Endodermal cell (in vitro differentiated cells): Measurements from ENCODE around the gene FAM98C. TPM values are rescaled to one million over a fixed set of nuclear protein-coding genes. Genes with fewer than 3 reads are reported as not detected.

Experiments used
- DNase-seq: peaks from one replicate; pipeline ENCODE4 v3.0.0-alpha.2; 2017
- H3K27ac ChIP-seq: 2 replicates; pipeline ENCODE4 v1.5.1; 2013; ENCODE audit warnings: mild to moderate bottlenecking, low read depth, low read length, moderate library complexity
- H3K27me3 ChIP-seq: 2 replicates; pipeline ENCODE4 v1.6.1; 2013; ENCODE audit warnings: mild to moderate bottlenecking, low read length, moderate library complexity; ENCODE audit not compliant: insufficient read depth, control insufficient read depth, poor library complexity, severe bottlenecking
- H3K36me3 ChIP-seq: 2 replicates; pipeline ENCODE4 v1.7.0; 2013; ENCODE audit warnings: mild to moderate bottlenecking, low read length, moderate library complexity; ENCODE audit not compliant: control insufficient read depth, insufficient read depth
- H3K4me1 ChIP-seq: one replicate; pipeline ENCODE4 v1.7.0; 2013; ENCODE audit warnings: low read length; ENCODE audit not compliant: control insufficient read depth, insufficient read depth
- H3K4me3 ChIP-seq: 2 replicates; pipeline ENCODE4 v1.5.1; 2013; ENCODE audit warnings: mild to moderate bottlenecking, low read length, moderate library complexity
- H3K9ac ChIP-seq: 2 replicates; pipeline ENCODE4 v1.6.1; 2013; ENCODE audit warnings: mild to moderate bottlenecking, low read length, moderate library complexity; ENCODE audit not compliant: poor library complexity, severe bottlenecking; ENCODE audit errors: extremely low read depth
- H3K9me3 ChIP-seq: 2 replicates; pipeline ENCODE4 v1.6.1; 2013; ENCODE audit warnings: mild to moderate bottlenecking, low read length, moderate library complexity; ENCODE audit not compliant: control insufficient read depth
- H3K27ac Mint-ChIP-seq: 2 replicates; pipeline ENCODE4 v1.8.0; 2020; ENCODE audit warnings: mixed read lengths
- H3K27me3 Mint-ChIP-seq: 2 replicates; pipeline ENCODE4 v1.8.0; 2021; ENCODE audit warnings: mild to moderate bottlenecking, mixed read lengths; ENCODE audit not compliant: insufficient read depth
- H3K36me3 Mint-ChIP-seq: 2 replicates; pipeline ENCODE4 v1.8.0; 2020; ENCODE audit warnings: low read depth, mixed read lengths
- H3K4me1 Mint-ChIP-seq: 2 replicates; pipeline ENCODE4 v1.8.0; 2020; ENCODE audit warnings: mixed read lengths
- H3K4me3 Mint-ChIP-seq: 2 replicates; pipeline ENCODE4 v1.8.0; 2020; ENCODE audit warnings: mild to moderate bottlenecking, moderate library complexity, mixed read lengths
- H3K9me3 Mint-ChIP-seq: 2 replicates; pipeline ENCODE4 v1.8.0; 2020; ENCODE audit warnings: mild to moderate bottlenecking, mixed read lengths
- WGBS, 2 experiments: methylation state at CpG; one replicate each; pipeline versions ENCODE4 v1.1.5 to v1.1.7; 2013; ENCODE audit warnings: missing lambda C conversion rate in 2 of 2, mixed read lengths in 1 of 2; ENCODE audit not compliant: insufficient coverage in 1 of 2, insufficient read length in 1 of 2; 5-methylcytosine and 5-hydroxymethylcytosine counted together
- total RNA-seq, 2 donors: library from RNA; stranded (reverse); fragmentation: NEBNext Ultra II Directional in 1 of 2; extraction: Animal tissue kit (Norgen Biotek cat#: 25700) in 1 of 2; gene quantifications; 2 replicates in 1 of 2; 3 replicates in 1 of 2; pipeline ENCODE4 v1.2.1, GENCODE V29; 2021
- TF ChIP-seq, protein P1 (sequence below): fragments of 200-600 bp; sonication (generic); conservative IDR thresholded peaks from 2 replicates; pipeline ENCODE4 v1.5.0; 2021; ENCODE audit warnings: antibody characterized with exemption, mild to moderate bottlenecking

Gene FAM98C
- total RNA-seq, 2 donors from 2014 or later, result 8.6 to 13.7 TPM

DNA sequence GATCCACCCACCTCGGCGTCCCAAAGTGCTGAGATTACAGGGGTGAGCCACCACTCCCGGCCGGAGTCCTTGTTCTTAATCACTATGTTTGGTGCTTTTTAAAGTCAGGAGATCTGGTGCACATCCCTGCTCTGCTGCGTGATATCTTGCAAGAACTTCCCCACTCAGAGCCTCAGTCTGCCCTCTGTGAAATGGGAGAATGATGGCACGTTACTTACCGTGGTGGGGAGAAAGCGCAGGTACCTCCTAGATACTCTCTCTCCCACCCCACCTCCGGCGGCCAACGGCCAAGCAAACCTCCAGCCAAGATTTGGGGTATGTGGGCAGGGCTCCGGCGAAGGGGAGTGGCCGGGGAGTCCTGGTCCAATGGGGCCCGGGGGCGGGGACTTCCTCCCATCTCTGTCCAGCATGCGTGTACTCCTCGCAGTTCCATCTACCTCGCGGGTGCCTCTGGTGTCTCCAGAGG is 30.4 kb downstream of the FAM98C start, which contains the start of gene RYR1:
Gene RYR1 (plus strand): TSS at position 424 of the 466 bp plus-strand sequence. CDS start 139 bp downstream, outside the sequence.
- Mint-ChIP-seq H3K9me3 (no peaks in the 10 kb centered on the region), H3K27me3 (peaks cover 13% of the 10 kb centered on the region), H3K4me1 (peaks cover 4% of the 10 kb centered on the region), H3K36me3 (no peaks in the 10 kb centered on the region), H3K4me3 (peak within 1 kb of the TSS; percentile 41), H3K27ac (no peak within 1 kb of the TSS)
- Histone ChIP-seq H3K4me1 (no peaks in the 10 kb centered on the region), H3K27ac (no peak within 1 kb of the TSS), H3K4me3 (no peak within 1 kb of the TSS), H3K27me3 (peaks cover 10% of the 10 kb centered on the region), H3K36me3 (no peaks in the 10 kb centered on the region), H3K9ac (no peak within 1 kb of the TSS), H3K9me3 (no peaks in the 10 kb centered on the region)
- DNase-seq, result peak; percentile 96
- TF ChIP-seq, protein P1, sequence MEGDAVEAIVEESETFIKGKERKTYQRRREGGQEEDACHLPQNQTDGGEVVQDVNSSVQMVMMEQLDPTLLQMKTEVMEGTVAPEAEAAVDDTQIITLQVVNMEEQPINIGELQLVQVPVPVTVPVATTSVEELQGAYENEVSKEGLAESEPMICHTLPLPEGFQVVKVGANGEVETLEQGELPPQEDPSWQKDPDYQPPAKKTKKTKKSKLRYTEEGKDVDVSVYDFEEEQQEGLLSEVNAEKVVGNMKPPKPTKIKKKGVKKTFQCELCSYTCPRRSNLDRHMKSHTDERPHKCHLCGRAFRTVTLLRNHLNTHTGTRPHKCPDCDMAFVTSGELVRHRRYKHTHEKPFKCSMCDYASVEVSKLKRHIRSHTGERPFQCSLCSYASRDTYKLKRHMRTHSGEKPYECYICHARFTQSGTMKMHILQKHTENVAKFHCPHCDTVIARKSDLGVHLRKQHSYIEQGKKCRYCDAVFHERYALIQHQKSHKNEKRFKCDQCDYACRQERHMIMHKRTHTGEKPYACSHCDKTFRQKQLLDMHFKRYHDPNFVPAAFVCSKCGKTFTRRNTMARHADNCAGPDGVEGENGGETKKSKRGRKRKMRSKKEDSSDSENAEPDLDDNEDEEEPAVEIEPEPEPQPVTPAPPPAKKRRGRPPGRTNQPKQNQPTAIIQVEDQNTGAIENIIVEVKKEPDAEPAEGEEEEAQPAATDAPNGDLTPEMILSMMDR, result no peak
- 25 to 72% methylated on average over 5 to 20 of the region's 20 CpGs for WGBS, 2 experiments

DNA sequence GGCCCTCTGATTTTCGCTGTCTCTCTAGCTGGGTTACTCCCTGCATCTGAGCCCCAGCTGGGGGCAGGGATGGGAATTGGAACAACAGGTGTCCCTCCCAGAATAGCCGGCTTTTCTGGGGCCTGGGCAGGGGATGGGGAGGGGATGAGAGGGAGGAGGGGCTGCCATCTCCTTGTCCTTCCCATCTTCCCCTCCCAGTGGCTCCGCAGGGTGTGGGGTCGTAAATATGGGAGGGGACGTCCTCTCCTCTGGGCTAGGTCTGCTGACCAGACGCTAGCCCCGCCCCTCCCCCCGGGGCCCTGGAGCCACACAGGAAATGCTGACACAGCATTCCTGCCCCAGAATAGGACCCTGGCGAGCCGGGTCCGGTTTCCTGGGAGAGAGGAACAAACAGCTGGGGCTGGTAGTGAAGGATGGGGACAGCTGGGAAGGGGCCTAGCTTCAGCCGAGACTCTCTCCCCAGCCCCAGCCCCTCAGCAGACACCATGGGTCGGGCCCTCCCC is 31.7 kb downstream of the FAM98C start:
- H3K27ac ChIP-seq, result peak overlapping the region; percentile 41
- peak; percentile 88 for DNase-seq

DNA sequence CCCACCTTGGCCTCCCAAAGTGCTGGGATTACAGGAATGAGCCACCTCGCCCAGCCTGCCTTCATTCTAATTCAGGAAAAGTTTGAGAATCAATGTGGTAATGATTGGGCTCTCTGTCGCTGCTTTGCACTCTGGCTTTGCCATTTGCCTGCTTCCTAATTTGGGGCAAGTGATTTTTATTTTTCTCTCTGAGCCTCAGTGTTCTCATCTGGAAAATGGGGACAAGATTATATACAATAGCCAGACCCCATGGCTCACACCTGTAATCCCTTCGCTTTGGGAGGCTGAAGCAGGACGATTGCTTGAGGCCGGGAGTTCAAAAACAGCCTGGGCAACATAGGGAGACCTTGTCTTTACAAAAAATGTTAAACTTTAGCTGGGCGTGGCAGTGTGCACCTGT is 34.4 kb downstream of the FAM98C start:
- H3K36me3 Mint-ChIP-seq, result no peaks in the 10 kb centered on the region
- Histone ChIP-seq H3K9me3 (no peaks in the 10 kb centered on the region), H3K36me3 (no peaks in the 10 kb centered on the region), H3K27me3 (peaks cover 10% of the 10 kb centered on the region), H3K9ac (no peak overlapping the region), H3K4me1 (no peaks in the 10 kb centered on the region), H3K4me3 (no peak overlapping the region), H3K27ac (no peak overlapping the region)
- 91 to 93% methylated on average over 6 of the region's 6 CpGs for WGBS, 2 experiments
- no peak overlapping the region for H3K4me3 Mint-ChIP-seq
- peaks cover 13% of the 10 kb centered on the region for H3K27me3 Mint-ChIP-seq
- no peaks in the 10 kb centered on the region for H3K9me3 Mint-ChIP-seq
- no peak overlapping the region for H3K27ac Mint-ChIP-seq
- TF ChIP-seq, protein P1, result no peak
- DNase-seq, result no peak
- peaks cover 7% of the 10 kb centered on the region for H3K4me1 Mint-ChIP-seq

More for the DNA sequence above, 31.7 kb downstream of the FAM98C start:
- peak overlapping the region; percentile 41 for H3K4me3 Mint-ChIP-seq
- Histone ChIP-seq H3K4me1 (no peaks in the 10 kb centered on the region), H3K9ac (no peak overlapping the region), H3K27me3 (peaks cover 10% of the 10 kb centered on the region), H3K9me3 (no peaks in the 10 kb centered on the region), H3K36me3 (no peaks in the 10 kb centered on the region), H3K4me3 (no peak overlapping the region)
- H3K27ac Mint-ChIP-seq, result no peak overlapping the region
- peaks cover 13% of the 10 kb centered on the region for H3K27me3 Mint-ChIP-seq
- H3K9me3 Mint-ChIP-seq, result no peaks in the 10 kb centered on the region
- H3K36me3 Mint-ChIP-seq, result no peaks in the 10 kb centered on the region
- WGBS, 2 experiments, result 19 to 28% methylated on average over 5 to 12 of the region's 13 CpGs
- peaks cover 4% of the 10 kb centered on the region for H3K4me1 Mint-ChIP-seq
- TF ChIP-seq, protein P1, result no peak
